ENCODE data around the gene TMEM121. TPM values are rescaled to one million over a fixed set of nuclear protein-coding genes. Genes with fewer than 3 reads are reported as not detected.
"Not testable (repeated sequence)": the region's sequence is repeated elsewhere in the genome, so short reads cannot be mapped to it uniquely, and the experiment has no call there.

Gene TMEM121
- total and polyA plus RNA-seq, 4 donors = 0.75 to 7.5 (median 3.0) TPM

- not testable (repeated sequence) for H3K9me3 ChIP-seq (ENCODE audit: control insufficient read depth, low read length); H3K4me1 ChIP-seq (ENCODE audit: control insufficient read depth in 1 of 2, insufficient read depth in 2 of 2, low read length in 2 of 2); H3K27ac ChIP-seq (ENCODE audit: low read depth in 1 of 2, low read length in 2 of 2); H3K4me3 ChIP-seq (ENCODE audit: low read length in 2 of 2); H3K36me3 ChIP-seq (ENCODE audit: control insufficient read depth in 1 of 2, insufficient read depth in 2 of 2, low read length in 1 of 2); H3K27me3 ChIP-seq (ENCODE audit: control insufficient read depth in 1 of 2, insufficient read depth in 2 of 2, low read length in 1 of 2); ATAC-seq (ENCODE audit: low FRiP score); DNase-seq
- intact Hi-C loops (cut with DNase I) = loop anchor here in 1 of 2 donors (10.0 kb wide), 1 partner anchor 118 kb away; no protein-coding TSS in a partner anchor
- WGBS, 2 donors = 87 to 92% methylated on average over 17 to 25 of the region's 34 CpGs
Measured at GRCh38 chr14:105566248-105567163, 40.1 kb downstream of the TMEM121 start.

GRCh38 chr14:105567164-105568103, 41.1 kb downstream of the TMEM121 start:
- DNase-seq; H3K4me1 ChIP-seq (ENCODE audit: control insufficient read depth in 1 of 2, insufficient read depth in 2 of 2, low read length in 2 of 2): not testable (repeated sequence)

GRCh38 chr14:105568140-105568843, 41.9 kb downstream of the TMEM121 start:
- not testable (repeated sequence) for H3K9me3 ChIP-seq (ENCODE audit: control insufficient read depth, low read length); H3K27ac ChIP-seq (ENCODE audit: low read depth in 1 of 2, low read length in 2 of 2); H3K27me3 ChIP-seq (ENCODE audit: control insufficient read depth in 1 of 2, insufficient read depth in 2 of 2, low read length in 1 of 2); H3K36me3 ChIP-seq (ENCODE audit: control insufficient read depth in 1 of 2, insufficient read depth in 2 of 2, low read length in 1 of 2); H3K4me3 ChIP-seq (ENCODE audit: low read length in 2 of 2); H3K4me1 ChIP-seq (ENCODE audit: control insufficient read depth in 1 of 2, insufficient read depth in 2 of 2, low read length in 2 of 2); ATAC-seq (ENCODE audit: low FRiP score)
- 60 to 68% methylated on average over 15 to 17 of the region's 18 CpGs for WGBS, 2 donors
- intact Hi-C loops (cut with DNase I) = loop anchor here in 1 of 2 donors (10.0 kb wide), 1 partner anchor 117 kb away; no protein-coding TSS in a partner anchor
- DNase-seq = peak in 1 of 2 donors; percentile 46

More at GRCh38 chr14:105567164-105568103, 41.1 kb downstream of the TMEM121 start:
- H3K9me3 ChIP-seq (ENCODE audit: control insufficient read depth, low read length); H3K27me3 ChIP-seq (ENCODE audit: control insufficient read depth in 1 of 2, insufficient read depth in 2 of 2, low read length in 1 of 2); H3K27ac ChIP-seq (ENCODE audit: low read depth in 1 of 2, low read length in 2 of 2); ATAC-seq (ENCODE audit: low FRiP score); H3K4me3 ChIP-seq (ENCODE audit: low read length in 2 of 2); H3K36me3 ChIP-seq (ENCODE audit: control insufficient read depth in 1 of 2, insufficient read depth in 2 of 2, low read length in 1 of 2): not testable (repeated sequence)
- intact Hi-C loops (cut with DNase I) = loop anchor here in 1 of 2 donors (10.0 kb wide), 1 partner anchor 117 kb away; no protein-coding TSS in a partner anchor
- 86 to 88% methylated on average over 17 to 20 of the region's 20 CpGs for WGBS, 2 donors

GRCh38 chr14:105568859-105569766, 42.7 kb downstream of the TMEM121 start:
- 95 to 100% methylated on average over 3 to 4 of the region's 5 CpGs for WGBS, 2 donors
- H3K27ac ChIP-seq (ENCODE audit: low read depth in 1 of 2, low read length in 2 of 2) = no peak overlapping the region
- intact Hi-C loops (cut with DNase I) = loop anchor here in 1 of 2 donors (10.0 kb wide), 1 partner anchor 116 kb away; no protein-coding TSS in a partner anchor
- no peaks in the 10 kb centered on the region for H3K27me3 ChIP-seq (ENCODE audit: control insufficient read depth in 1 of 2, insufficient read depth in 2 of 2, low read length in 1 of 2)
- no peak for ATAC-seq (ENCODE audit: low FRiP score)
- no peaks in the 10 kb centered on the region for H3K9me3 ChIP-seq (ENCODE audit: control insufficient read depth, low read length)
- no peaks in the 10 kb centered on the region for H3K36me3 ChIP-seq (ENCODE audit: control insufficient read depth in 1 of 2, insufficient read depth in 2 of 2, low read length in 1 of 2)
- no peak for DNase-seq
- no peak overlapping the region for H3K4me3 ChIP-seq (ENCODE audit: low read length in 2 of 2)
- H3K4me1 ChIP-seq (ENCODE audit: control insufficient read depth in 1 of 2, insufficient read depth in 2 of 2, low read length in 2 of 2) = no peaks in the 10 kb centered on the region

- Histone ChIP-seq H3K27me3 (ENCODE audit: control insufficient read depth in 1 of 2, insufficient read depth in 2 of 2, low read length in 1 of 2) (no peaks in the 10 kb centered on the region), H3K27ac (ENCODE audit: low read depth in 1 of 2, low read length in 2 of 2) (no peak overlapping the region), H3K4me3 (ENCODE audit: low read length in 2 of 2) (no peak overlapping the region), H3K36me3 (ENCODE audit: control insufficient read depth in 1 of 2, insufficient read depth in 2 of 2, low read length in 1 of 2) (no peaks in the 10 kb centered on the region), H3K4me1 (ENCODE audit: control insufficient read depth in 1 of 2, insufficient read depth in 2 of 2, low read length in 2 of 2) (no peaks in the 10 kb centered on the region), H3K9me3 (ENCODE audit: control insufficient read depth, low read length) (no peaks in the 10 kb centered on the region)
- WGBS, 2 donors = 92 to 96% methylated on average over 1 of the region's 1 CpG
- DNase-seq = no peak
- ATAC-seq (ENCODE audit: low FRiP score) = no peak
- intact Hi-C loops (cut with DNase I) = no loop called here
Measured at GRCh38 chr14:105570482-105570881, 44.1 kb downstream of the TMEM121 start.

GRCh38 chr14:105571181-105571951, 45.0 kb downstream of the TMEM121 start:
- intact Hi-C loops (cut with DNase I); ATAC-seq (ENCODE audit: low FRiP score); H3K4me3 ChIP-seq (ENCODE audit: low read length in 2 of 2); H3K27ac ChIP-seq (ENCODE audit: low read depth in 1 of 2, low read length in 2 of 2); H3K9me3 ChIP-seq (ENCODE audit: control insufficient read depth, low read length); H3K4me1 ChIP-seq (ENCODE audit: control insufficient read depth in 1 of 2, insufficient read depth in 2 of 2, low read length in 2 of 2); H3K36me3 ChIP-seq (ENCODE audit: control insufficient read depth in 1 of 2, insufficient read depth in 2 of 2, low read length in 1 of 2); H3K27me3 ChIP-seq (ENCODE audit: control insufficient read depth in 1 of 2, insufficient read depth in 2 of 2, low read length in 1 of 2): not testable (repeated sequence)
- peak in 1 of 2 donors; percentile 52 for DNase-seq
- 81 to 87% methylated on average over 18 to 21 of the region's 21 CpGs for WGBS, 2 donors

- H3K4me1 ChIP-seq (ENCODE audit: control insufficient read depth in 1 of 2, insufficient read depth in 2 of 2, low read length in 2 of 2); H3K27me3 ChIP-seq (ENCODE audit: control insufficient read depth in 1 of 2, insufficient read depth in 2 of 2, low read length in 1 of 2); ATAC-seq (ENCODE audit: low FRiP score); H3K36me3 ChIP-seq (ENCODE audit: control insufficient read depth in 1 of 2, insufficient read depth in 2 of 2, low read length in 1 of 2); intact Hi-C loops (cut with DNase I); H3K27ac ChIP-seq (ENCODE audit: low read depth in 1 of 2, low read length in 2 of 2); H3K9me3 ChIP-seq (ENCODE audit: control insufficient read depth, low read length); H3K4me3 ChIP-seq (ENCODE audit: low read length in 2 of 2); DNase-seq: not testable (repeated sequence)
- 43 to 52% methylated on average over 4 to 7 of the region's 15 CpGs for WGBS, 2 donors
Measured at GRCh38 chr14:105572063-105572462, 45.7 kb downstream of the TMEM121 start.

Data from aorta (tissue), 5 donors.